Left cardiac atrium (tissue), 4 donors: Measurements from ENCODE around the gene DNM3. TPM values are rescaled to one million over a fixed set of nuclear protein-coding genes. Genes with fewer than 3 reads are reported as not detected.

Source experiments
- ATAC-seq, 2 donors: fragments of 200-7000 bp; cut with Tn5 transposase; one replicate each; pipeline ENCODE4 v1.9.1; 2020; ENCODE audit warnings: mild to moderate bottlenecking in 2 of 2, moderate library complexity in 2 of 2
- DNase-seq: peaks from one replicate; pipeline ENCODE4 v3.0.0-alpha.2; 2020
- intact Hi-C, 2 donors: fragments of 100-400 bp; cut with DNase I; formaldehyde crosslinking; loops; one replicate each; pipeline versions ENCODE4 v1.14.1 to v1.15.1; 2022 to 2023
- total RNA-seq, 2 donors: library from RNA; stranded (reverse); fragmentation: NEBNext Ultra II Directional; extraction: Animal tissue kit (Norgen Biotek cat#: 25700); gene quantifications; one replicate each; pipeline ENCODE4 v1.2.1, GENCODE V29; 2021
- donor health status: DM: no; HTN: yes; CAD: no.
- donor health status: DM: no; HTN: yes; CAD: no; lungs with severe emphysema.
- donor health status: DM: yes; HTN: yes; CAD: no.
- donor health status: Dilated cardiomyopathy.

Gene DNM3
- total RNA-seq, 2 donors from 2014 or later: 1.1 to 2.8 TPM

GRCh38 chr1:171909711-171910110 is 68.4 kb downstream of the DNM3 start:
- ATAC-seq (no peak), DNase-seq (no peak)
- intact Hi-C loops: no loop called here

- intact Hi-C loops: no loop called here
- no peak for ATAC-seq
These were observed 69.5 kb downstream of the DNM3 start for GRCh38 chr1:171910786-171911185.

GRCh38 chr1:171911506-171911905 is 70.2 kb downstream of the DNM3 start:
- intact Hi-C loops: no loop called here
- no peak for ATAC-seq
- DNase-seq: no peak

More at GRCh38 chr1:171910786-171911185, 69.5 kb downstream of the DNM3 start:
- no peak for DNase-seq

GRCh38 chr1:171912509-171913175 is 71.3 kb downstream of the DNM3 start:
- intact Hi-C loops: no loop called here
- ATAC-seq: no peak
- no peak for DNase-seq

DNA sequence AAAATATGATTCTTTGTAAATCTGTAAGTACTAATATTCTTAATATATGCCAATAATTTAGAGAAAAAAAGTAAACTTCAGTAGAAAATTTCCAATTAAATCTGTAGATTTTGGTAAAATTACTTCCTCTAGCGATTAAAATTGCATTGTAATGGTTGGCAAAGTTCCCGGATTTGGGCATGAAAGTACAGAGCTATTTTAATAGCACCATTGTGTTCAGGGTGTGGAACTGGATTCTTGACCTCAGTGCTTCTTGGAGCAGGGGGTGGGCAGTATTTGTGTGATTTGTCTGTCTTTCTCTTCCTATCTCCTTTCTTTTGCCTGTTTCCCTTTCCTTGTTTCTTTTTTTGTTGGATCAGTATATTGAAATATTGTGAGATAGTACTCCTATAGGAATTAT is 72.1 kb downstream of the DNM3 start:
- intact Hi-C loops: no loop called here
- ATAC-seq: peak in 1 of 2 donors; percentile 53
- DNase-seq: no peak

DNA sequence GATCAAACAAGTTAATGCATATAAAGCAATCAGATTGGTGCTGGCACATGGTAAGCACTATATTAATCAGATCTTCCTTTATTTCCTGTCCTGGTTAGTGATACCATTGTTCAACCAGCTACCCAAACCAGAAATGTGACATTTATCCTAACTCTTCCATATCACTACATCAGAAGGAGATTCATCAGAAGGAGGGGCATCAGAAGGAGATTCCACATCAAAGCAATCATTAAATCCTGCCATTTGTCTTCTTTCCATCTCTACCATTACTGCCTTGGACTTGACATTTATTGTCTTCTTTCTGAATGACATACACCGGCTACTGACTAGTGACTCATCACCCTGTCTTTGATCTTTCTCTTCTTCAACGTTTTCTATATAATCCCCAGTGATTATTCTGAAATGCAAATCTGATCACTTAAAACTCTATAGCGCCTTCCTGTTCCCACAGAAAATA is 75.0 kb downstream of the DNM3 start:
- DNase-seq: no peak
- intact Hi-C loops: no loop called here
- ATAC-seq: no peak

DNA sequence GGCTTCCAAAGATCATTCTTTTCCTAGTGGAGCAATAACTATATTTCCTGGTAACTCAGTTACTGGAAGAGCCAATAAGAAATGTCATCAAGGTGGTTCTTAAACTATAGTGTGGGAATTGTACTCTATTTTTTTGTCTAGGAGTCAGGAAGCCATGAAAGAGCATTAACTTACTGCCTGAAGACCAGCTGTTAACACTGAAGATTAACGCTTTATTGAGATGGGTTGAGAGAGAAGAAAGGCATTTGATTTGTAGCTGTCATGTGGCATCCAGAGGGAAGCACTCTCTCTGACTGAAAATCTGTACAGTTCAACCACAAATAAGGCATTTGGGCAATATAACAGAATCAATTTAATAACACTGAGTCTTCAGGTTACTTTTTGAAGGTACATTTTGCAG is 76.0 kb downstream of the DNM3 start:
- DNase-seq (no peak), ATAC-seq (no peak)
- intact Hi-C loops: no loop called here

DNA sequence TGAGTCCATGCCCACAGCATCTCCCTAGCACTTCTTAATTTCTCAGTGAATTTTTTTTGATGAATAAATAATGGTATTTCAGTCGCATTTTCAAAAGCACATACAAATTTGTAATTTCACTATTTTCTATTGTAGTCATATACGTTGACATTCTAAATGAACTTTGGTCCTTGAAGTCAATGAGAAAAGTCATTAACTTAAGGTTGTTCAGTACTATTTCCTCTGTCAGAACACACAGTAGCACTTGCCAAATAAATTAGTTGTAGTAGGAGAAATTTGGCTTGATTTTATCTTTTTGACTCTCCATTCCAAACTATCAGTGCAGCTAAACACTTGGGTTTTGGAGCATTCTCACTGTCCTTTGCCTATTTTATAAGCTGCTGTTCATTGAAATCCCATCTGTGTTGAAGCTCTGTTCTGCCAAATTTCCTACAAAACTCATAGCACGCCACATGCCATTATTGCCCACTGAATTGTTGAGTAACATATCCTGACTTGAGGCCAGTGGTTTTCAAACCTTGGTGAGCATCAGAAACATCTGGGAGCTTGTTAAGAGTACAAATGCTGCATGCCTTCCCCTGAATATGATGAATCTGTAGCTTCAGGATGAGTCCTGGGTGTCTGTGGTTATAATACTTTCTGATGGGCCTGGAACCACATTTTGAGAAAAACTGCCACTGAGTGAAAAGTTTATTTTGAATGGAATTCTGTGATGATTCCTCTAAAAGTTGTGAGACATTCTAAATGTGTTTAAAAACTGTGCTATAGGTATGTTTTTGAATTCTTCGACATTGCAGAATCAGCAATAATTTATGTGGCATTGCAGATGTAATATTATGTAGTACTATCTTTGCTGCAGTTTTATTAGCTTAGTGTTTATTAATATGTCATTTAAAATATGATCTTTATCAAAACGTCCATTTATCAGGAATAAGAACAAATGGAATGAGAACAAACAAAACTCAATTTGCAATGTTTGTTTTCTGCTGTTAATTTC is 78.9 kb downstream of the DNM3 start:
- intact Hi-C loops: no loop called here
- DNase-seq: no peak
- no peak for ATAC-seq

- no peak for ATAC-seq
- DNase-seq: no peak
- intact Hi-C loops: no loop called here
These were observed 81.7 kb downstream of the DNM3 start for GRCh38 chr1:171922999-171923398.

- no peak for ATAC-seq
- intact Hi-C loops: no loop called here
- DNase-seq: no peak
These were observed 87.8 kb downstream of the DNM3 start for GRCh38 chr1:171929121-171929520.

GRCh38 chr1:171931752-171932151 is 90.5 kb downstream of the DNM3 start:
- ATAC-seq: no peak
- no peak for DNase-seq
- intact Hi-C loops: no loop called here

DNA sequence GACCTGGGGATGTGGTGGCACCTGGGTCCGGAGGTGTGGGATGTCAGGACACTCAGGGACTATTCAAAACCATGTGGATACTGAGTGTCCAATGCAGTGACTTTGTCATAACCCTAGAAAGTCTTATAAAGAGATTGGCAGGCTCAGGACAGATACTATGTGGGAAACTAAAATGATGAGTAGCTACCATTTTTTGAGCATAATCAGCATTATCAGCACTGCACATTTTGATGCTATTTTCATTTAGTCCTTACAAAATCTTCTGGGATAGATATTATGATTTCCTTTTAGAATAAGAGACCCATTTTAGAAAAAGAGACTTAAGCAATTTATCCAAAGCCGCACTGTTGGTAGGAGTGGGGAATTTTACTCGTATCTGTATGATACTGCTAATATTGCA is 93.4 kb downstream of the DNM3 start:
- no peak for DNase-seq
- ATAC-seq: no peak
- intact Hi-C loops: no loop called here

DNA sequence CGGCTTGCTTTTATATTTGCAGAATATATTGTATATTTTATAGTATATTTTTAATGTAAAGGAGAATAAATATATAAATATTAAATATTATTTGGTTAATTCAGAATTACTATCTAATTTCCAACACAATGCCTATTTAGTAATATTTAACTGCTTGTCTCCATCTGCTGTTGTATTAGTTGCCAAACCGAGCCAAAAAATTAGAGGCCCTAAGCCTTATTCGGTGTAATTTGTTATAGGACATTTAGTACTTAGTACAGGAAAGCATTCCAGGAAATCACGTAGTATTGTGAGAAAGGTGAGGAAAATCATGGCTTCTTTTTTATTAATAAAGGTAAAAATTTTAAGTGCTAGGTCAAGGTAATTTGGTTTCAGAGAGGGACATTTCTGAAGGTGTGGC is 93.8 kb downstream of the DNM3 start:
- DNase-seq (no peak), ATAC-seq (no peak)
- intact Hi-C loops: no loop called here

GRCh38 chr1:171935664-171936063 is 94.4 kb downstream of the DNM3 start:
- intact Hi-C loops: no loop called here

GRCh38 chr1:171937938-171938337 is 96.6 kb downstream of the DNM3 start:
- intact Hi-C loops: no loop called here
- no peak for ATAC-seq
- no peak for DNase-seq

More at GRCh38 chr1:171935664-171936063, 94.4 kb downstream of the DNM3 start:
- ATAC-seq: no peak
- DNase-seq: no peak

GRCh38 chr1:171939740-171940139 is 98.4 kb downstream of the DNM3 start:
- intact Hi-C loops: no loop called here
- ATAC-seq (no peak), DNase-seq (no peak)

GRCh38 chr1:171940368-171940767 is 99.1 kb downstream of the DNM3 start:
- intact Hi-C loops: no loop called here
- DNase-seq (no peak), ATAC-seq (no peak)

GRCh38 chr1:171941920-171942319 is 100.6 kb downstream of the DNM3 start:
- DNase-seq (no peak), ATAC-seq (no peak)
- intact Hi-C loops: no loop called here

- intact Hi-C loops: no loop called here
- ATAC-seq (no peak), DNase-seq (no peak)
These were observed 102.8 kb downstream of the DNM3 start for GRCh38 chr1:171943973-171944561.

DNA sequence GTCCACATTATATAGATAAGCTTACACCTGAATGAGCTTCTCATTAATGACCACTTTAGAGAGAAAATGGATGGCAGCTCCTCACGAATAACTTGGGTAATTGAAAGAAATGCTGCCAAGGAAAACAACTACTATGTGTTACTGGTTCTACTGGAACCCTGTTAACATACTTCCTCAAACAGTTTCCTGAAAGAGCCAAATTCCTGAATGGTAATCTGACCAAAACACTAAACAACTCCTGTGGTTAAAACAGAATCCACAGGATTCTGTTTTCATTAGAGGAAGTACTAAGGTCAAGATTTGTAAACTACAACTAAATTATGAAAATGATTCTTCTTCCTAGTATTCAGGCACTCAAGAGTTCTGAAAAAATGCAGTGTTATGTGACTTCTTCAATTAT is 107.2 kb downstream of the DNM3 start:
- DNase-seq: no peak
- intact Hi-C loops: no loop called here
- ATAC-seq: no peak
